Measurements from ENCODE around the gene CDH8.

GRCh38 chr16:62018301-62019060, 17.8 kb downstream of the CDH8 start:
- no peak for TF ChIP-seq CTCF (IDR thresholded peaks at IDR 0.05)
- no peak for TF ChIP-seq POLR2AphosphoS5 (IDR thresholded peaks at IDR 0.05; ENCODE audit: insufficient read depth in 1 of 2, low read depth in 1 of 2)
- TF ChIP-seq POLR2A (IDR thresholded peaks at IDR 0.05) = no peak

Data from vagina (tissue), 2 donors.